CD4-positive, alpha-beta T cell treated with Interleukin-15 for 1 hour (primary cell): ENCODE data around the gene RANBP9.

ENCODE experiments used
- DNase-seq: peaks from one replicate; pipeline ENCODE4 v3.0.0-alpha.2; 2020

RANBP9 gene

DNA sequence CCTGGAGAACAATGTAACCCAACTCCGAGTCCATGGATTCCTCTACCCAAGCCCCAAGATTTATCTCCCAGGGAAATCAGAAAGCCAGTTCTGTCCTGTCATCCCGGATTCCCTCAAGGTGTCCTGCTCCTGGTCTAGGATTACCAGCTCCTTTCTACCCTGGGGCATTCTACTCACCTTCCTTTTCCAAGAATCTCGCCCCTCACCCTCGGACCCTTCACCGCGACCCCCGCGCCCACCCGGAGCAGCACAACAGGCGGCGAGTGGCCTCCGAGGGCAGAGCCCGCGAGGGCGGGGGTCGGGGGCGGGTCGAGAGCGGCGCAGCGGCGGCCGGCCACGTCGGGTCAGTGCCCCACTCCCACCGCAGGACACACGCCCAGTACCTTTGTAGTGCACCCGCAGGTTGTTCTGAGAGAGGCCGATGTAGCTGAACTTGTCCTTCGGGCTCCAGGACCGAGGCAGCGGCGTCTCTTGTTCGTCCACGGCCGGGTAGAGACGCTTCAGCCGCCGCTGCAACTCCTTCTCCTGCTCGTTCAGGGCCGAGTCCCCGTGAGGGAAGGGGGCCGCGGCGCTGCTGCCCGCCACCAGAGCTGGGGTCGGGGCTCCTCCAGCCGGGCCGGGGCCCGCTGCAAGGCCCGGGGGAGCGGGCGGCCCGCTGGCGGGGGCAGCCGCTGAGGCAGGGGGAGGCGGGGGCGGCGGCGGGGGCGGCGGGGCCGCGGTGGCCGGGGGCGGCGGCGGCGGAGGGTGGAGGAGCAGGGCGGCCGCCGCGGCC, 897 bp downstream of the RANBP9 start:
- DNase-seq = peak; percentile 25

DNA sequence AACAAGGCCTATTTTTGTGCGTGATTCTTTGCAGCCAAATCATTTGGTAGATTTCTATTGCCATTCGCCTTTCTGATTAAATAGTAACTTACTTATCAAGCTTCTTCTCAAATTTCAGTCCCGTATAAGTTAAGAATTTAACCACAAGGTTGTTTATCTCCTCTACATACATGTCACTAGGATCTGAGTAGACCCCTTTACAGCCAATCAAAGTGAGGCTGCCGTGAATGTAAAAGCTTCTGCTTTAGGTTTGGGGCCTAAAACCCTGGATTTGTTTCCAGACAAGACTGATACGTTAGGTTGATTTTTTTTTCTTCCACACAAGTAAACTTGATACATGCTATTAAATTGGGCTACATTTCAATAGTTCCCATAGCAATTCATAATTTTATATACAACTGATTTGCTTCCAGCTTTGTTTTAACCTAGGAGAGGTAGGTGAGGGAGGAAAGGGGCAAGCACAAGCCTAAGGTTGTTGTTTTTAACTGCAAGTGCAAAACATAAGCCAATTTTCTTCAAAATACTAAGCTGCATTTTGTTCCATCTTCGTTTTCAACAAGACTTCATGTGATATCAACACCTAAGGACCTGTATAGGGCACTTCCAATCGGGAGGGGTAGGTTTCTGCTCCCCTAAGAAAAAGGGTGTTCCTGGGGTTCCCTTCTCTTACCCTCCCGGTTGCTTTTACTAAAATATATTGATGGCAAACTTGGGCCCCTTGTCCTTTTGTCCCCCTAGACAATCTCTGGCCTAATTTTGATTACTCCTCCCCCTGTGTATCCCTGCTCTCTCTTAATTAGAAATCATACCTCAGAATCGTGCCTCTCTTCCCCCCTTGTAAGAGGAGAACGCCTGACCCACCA, 1.7 kb downstream of the RANBP9 start:
- no peak for DNase-seq

DNA sequence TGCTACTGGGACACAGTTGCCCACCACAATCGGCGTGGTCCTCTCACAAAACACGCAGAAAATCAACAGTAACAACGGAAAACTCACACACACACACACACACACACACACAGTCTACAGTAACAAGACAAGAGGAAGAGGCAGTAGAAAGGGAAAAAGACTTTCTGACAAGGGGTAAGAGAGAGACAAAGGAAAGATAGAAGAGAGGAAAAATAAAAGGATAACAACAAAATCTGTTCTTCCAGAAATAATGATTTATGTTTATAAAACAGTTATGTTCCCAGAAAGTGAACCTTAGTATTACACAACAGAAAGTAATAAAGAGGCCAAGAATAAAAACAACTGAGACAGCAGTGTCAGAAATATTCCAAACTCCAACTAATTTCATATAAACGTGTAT, 2.9 kb downstream of the RANBP9 start:
- no peak for DNase-seq

DNA sequence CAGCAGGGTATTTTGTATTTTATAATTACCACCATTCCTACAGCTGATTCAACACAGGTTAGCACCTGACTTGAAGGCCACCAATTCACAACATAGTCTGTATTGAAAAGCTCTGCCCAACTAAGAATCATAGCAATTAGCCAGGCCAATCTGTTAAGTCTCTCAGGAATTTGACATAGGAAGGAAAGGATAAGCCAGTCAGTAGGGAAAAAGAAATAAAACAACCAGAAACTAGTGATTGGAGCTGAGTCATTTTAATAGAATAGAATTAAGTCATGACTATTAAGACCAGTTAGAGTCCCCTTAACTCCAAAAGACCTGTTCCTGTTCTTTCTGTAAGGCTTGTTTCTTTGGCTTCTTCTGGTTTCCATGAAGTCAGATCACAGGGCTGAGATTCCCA, 8.1 kb downstream of the RANBP9 start:
- no peak for DNase-seq

GRCh38 chr6:13702809-13703302, 8.8 kb downstream of the RANBP9 start:
- DNase-seq = no peak

- no peak for DNase-seq
Observed at GRCh38 chr6:13700232-13700631, 11.4 kb downstream of the RANBP9 start.

- no peak for DNase-seq
Observed at GRCh38 chr6:13698715-13699114, 12.9 kb downstream of the RANBP9 start.

- no peak for DNase-seq
Observed at GRCh38 chr6:13697857-13698256, 13.8 kb downstream of the RANBP9 start.

DNA sequence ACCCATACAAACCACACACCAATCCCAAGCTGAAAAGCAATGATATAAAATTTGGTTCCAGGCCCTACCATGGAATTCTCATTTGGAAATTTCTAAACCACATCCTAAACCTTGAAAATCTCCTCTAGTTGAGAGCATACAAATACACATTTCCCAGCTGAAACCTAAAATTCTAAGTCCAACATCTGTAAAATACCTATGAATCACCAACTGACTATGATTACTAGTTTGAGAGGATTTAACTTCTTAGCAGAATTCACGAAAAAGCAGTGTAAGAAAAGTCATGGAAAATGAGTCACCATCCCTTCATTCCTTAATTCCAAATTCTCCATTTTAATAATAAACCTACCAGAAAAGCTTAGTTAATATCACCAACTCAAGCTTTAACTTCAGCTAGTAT, 15.4 kb downstream of the RANBP9 start:
- no peak for DNase-seq

DNA sequence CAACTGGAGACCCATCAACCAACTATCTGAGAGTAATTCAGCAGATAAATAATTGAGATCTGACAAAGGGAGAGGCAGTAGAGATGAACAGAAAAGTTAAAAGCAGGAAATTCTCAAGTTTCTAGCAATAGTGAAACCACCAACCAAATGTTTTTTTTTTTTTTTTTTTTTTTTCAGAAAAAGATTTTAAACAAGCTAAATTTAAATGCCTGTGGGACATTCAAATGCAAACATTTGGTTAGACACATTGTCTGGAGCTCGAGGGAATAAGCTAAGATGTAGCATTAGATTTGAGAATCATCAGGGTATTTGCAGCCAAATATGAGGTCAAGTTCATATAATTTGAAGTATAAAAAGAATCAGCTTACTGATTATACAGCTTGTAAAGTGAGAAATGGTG, 16.4 kb downstream of the RANBP9 start:
- no peak for DNase-seq

DNA sequence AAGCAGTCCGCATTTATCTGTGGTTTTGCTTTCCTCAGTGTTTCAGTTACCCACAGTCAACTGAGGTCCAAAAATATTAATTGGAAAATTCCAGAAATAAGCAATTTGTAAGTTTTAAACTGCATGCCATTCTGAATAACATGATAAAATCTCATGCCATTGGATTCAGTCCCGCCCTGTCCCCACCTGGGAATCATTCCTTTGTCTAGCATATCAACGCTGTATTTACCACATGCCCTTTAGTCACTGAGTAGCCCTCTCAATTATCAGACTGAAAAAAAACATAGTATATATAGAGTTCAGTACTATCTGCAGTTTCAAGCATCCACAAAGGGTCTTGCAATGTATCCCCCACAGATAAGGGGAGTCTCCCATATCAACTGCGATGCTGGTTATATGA, 17.1 kb downstream of the RANBP9 start:
- no peak for DNase-seq

DNA sequence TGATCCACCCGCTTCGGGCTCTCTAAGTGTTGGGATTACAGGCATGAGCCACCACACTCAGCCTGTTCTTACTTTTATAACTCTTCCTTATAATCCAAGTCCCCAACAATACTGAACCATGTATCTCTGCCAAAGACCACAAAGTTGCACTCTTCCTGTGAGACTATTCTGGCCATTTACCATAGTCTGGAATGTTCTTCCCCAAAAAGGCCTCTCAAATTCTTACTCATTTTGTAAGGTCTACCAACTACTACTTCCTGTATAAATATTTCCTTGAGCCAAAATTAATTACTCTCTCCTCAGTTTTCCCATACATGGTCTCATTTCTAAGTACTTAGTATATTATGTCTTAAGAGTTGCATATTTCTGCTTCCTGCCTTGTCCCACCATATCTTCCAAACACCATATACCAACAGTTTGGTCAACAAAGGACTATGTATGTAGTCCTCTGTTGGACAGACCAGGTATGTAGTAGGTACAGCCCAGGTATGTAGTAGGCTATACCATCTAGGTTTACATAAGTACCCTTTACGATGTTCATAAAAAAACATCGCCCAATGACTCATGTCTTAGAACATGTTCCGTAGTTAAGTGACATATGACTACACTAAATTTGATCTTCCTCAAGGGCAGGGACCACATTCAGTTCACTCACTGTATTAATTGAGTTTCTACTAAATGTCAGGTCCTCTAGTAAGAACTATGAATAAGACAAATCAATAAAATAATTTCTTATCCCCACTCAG, 22.0 kb downstream of the RANBP9 start:
- DNase-seq = no peak

DNA sequence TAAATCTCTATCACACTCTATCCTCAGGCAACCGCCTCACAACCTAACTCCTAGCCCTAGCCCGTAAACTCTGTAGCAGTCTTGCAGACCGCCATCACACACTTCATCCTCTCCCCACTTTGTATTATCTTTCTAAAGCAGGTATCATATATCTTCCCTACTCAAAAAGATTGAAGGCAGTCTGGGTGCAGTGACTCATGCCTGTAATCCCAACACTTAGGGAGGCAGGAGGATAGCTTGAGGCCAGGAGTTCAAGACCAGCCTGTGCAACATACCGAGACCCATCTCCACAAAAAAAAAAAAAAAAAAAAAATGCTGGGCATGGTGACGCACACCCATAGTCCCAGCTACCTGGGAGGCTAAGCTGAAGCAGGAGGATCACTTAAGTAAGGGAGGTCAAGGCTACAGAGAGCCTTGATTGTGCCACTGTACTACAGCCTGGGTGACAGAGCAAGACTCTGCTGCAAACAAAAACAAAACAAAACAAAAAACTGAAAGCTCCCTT, 22.9 kb downstream of the RANBP9 start:
- no peak for DNase-seq

DNA sequence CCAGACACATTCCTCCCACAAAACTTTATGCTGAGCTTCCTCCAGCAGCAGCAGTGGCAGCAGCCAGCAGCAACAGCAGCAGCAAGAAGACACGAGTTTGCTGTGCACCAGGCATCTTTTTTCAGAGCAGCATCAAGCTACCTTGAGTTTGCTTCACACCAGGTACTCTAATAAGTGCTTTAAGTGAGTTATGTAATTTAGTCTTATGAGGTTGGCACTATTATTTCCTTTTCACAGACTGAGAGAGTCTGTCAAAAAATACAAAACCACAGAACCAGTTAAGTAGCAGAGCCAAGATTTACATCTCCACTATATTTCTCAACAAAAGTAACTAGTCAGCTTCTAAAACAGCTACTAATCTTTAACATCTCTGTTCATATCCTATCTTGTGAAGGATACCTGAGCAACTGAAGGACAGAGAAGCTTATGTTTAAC, 23.7 kb downstream of the RANBP9 start:
- no peak for DNase-seq

DNA sequence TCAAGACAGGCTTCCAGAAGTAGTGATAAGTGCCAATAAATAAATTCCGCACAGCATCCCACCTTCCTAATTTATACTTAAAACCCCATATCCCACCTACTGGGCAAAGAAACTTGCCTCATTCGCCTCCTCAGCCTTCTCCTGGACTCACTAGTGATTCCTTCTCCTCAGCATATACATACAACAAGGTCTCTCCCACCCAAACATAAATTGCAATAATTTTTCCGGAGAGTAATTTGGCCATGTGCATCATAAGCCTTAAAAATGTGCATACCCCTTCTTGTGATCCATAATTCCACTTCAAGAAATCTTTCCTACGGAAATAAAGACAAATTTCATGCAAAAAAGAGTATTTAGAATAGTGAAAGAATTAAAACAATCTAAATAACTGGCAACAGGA, 26.8 kb downstream of the RANBP9 start:
- DNase-seq = no peak

- no peak for DNase-seq
Observed at GRCh38 chr6:13683038-13683437, 28.6 kb downstream of the RANBP9 start.

DNA sequence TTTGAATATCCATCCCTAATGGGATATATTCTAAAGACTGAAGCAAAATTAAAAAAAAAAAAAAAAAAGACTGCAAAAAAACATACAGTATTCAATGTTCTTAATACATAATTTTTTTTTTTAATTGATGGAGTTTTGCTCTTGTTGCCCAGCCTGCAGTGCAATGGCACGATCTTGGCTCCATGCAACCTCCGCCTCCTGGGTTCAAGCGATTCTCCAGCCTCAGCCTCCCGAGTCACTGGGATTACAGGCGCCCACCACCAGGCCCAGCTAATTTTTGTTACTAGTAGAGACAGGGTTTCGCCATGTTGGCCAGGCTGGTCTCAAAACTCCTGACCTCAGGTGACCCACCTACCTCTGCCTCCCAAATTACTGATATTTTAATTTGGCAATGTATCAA, 29.3 kb downstream of the RANBP9 start:
- DNase-seq = no peak

GRCh38 chr6:13681305-13682061, 30.2 kb downstream of the RANBP9 start:
- no peak for DNase-seq

DNA sequence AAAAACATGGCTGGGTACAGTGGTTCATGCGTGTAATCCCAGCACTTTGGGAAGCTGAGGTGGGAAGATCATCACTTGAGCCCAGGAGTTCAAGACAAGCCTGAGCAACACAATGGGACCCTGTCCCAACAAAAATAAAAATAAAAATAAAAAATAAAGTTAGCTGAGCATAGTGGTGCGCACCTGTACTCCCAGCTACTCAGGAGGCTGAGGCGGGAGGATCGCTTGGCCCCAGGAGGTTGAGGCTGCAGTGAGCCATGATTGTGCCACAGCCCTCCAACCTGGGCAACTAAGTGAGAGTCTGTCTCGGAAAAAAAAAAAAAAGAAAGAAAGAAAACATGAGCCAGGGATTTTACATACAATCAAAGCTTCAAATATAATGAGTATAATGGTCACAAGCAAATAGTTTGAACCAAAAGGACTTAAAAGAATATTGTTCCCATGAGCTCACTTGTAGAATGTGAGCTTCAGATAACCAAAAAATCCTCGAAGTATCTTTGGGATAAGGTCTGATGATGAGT, 31.1 kb downstream of the RANBP9 start:
- no peak for DNase-seq

DNA sequence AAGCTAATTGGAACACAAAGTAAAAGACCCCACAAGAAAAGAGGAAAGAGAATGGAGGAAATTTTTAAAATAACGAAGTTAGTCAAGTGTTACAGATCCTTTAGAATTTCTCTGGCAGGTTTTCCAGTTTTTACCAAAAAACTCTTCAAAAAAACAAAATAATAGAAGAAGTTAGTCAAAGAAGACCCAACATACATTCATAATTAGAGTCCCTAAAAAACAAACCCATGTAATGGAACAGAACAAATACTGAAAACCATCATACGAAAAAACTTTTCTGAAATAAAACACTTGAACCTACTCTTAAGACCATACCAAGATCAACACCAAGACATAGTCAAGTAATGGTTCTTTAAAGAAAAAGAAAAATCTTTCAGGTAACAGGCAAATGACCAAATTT, 31.6 kb downstream of the RANBP9 start:
- DNase-seq = no peak

GRCh38 chr6:13678255-13678983, 33.2 kb downstream of the RANBP9 start:
- DNase-seq = no peak
